Heart left ventricle (tissue), 16 donors: ENCODE data around the gene DUSP15. TPM values are rescaled to one million over a fixed set of nuclear protein-coding genes. Genes with fewer than 3 reads are reported as not detected.

Experiments used
- ATAC-seq, 4 donors: fragments of 200-7000 bp; cut with Tn5 transposase; one replicate each; pipeline ENCODE4 v1.9.1; 2020 to 2022; ENCODE audit warnings: moderate library complexity in 4 of 4, mild to moderate bottlenecking in 3 of 4, moderate number of reproducible peaks in 1 of 4
- DNase-seq, 5 donors: peaks; one replicate each; pipeline ENCODE4 v3.0.0-alpha.2; 2020
- H3K27ac ChIP-seq, 12 donors: fragments of 200-600 bp; sonication (generic) in 4 of 12; one replicate each; pipeline versions ENCODE4 v1.5.0 to v1.8.0; 2016 to 2022; ENCODE audit warnings: mild to moderate bottlenecking in 2 of 12
- H3K27me3 ChIP-seq, 9 donors: fragments of 200-600 bp; sonication (generic) in 2 of 9; one replicate each; pipeline versions ENCODE4 v1.5.1 to v1.8.0; 2016 to 2022; ENCODE audit warnings: mild to moderate bottlenecking in 3 of 9
- H3K36me3 ChIP-seq, 9 donors: fragments of 200-600 bp; sonication (generic) in 2 of 9; one replicate each; pipeline versions ENCODE4 v1.5.0 to v1.8.0; 2018 to 2022; ENCODE audit warnings: mild to moderate bottlenecking in 2 of 9
- H3K4me1 ChIP-seq, 12 donors: fragments of 200-600 bp; sonication (generic) in 4 of 12; one replicate each; pipeline versions ENCODE4 v1.5.0 to v1.8.0; 2016 to 2022; ENCODE audit warnings: mild to moderate bottlenecking in 3 of 12
- H3K4me3 ChIP-seq, 12 donors: fragments of 200-600 bp; sonication (generic) in 4 of 12; one replicate each; pipeline versions ENCODE4 v1.5.0 to v1.8.0; 2017 to 2022; ENCODE audit warnings: mild to moderate bottlenecking in 9 of 12, moderate library complexity in 4 of 12
- H3K9me3 ChIP-seq, 12 donors: fragments of 200-600 bp; sonication (generic) in 4 of 12; one replicate each; pipeline versions ENCODE4 v1.5.0 to v1.8.0; 2016 to 2022; ENCODE audit warnings: mild to moderate bottlenecking in 1 of 12
- POLR2A ChIP-seq, 2 donors: fragments of 450-650 bp; IDR thresholded peaks; one replicate each; pipeline ENCODE4 v1.6.1; 2017; ENCODE audit warnings: antibody characterized with exemption in 2 of 2, mild to moderate bottlenecking in 2 of 2, moderate library complexity in 2 of 2
- WGBS, 4 donors: extraction: QIAGEN DNeasy Blood & Tissue Kit in 2 of 4; methylation state at CpG; one replicate each; pipeline versions ENCODE4 v1.1.5 to v1.1.7; 2013 to 2018; 5-methylcytosine and 5-hydroxymethylcytosine counted together
- intact Hi-C, 10 donors: fragments of 100-400 bp; cut with DNase I; formaldehyde crosslinking; loops; one replicate each; pipeline versions ENCODE4 v1.11.1 to v1.14.2; 2022
- polyA plus RNA-seq, 2 donors: library from polyadenylated mRNA; stranded (reverse); fragments of 200-250 nt; gene quantifications; one replicate each; pipeline ENCODE4 v1.2.3, GENCODE V29; 2013
- total RNA-seq, 9 donors: library from RNA; depleted of rRNA in 2 of 9; stranded (reverse); fragments of >200 nt in 2 of 9; fragmentation: NEBNext Ultra II Directional in 3 of 9; extraction: Animal tissue kit (Norgen Biotek cat#: 25700) in 3 of 9; gene quantifications; one replicate each; pipeline versions ENCODE4 v1.1.0 to v1.2.4, GENCODE V29; 2016 to 2023
- TF ChIP-seq, protein P1 (sequence below), 12 donors: fragments of 200-600 bp; sonication (generic) in 4 of 12; IDR thresholded peaks; one replicate each; pipeline versions ENCODE4 v1.5.0 to v1.8.0; 2018 to 2022; ENCODE audit warnings: antibody characterized with exemption in 12 of 12, mild to moderate bottlenecking in 5 of 12
- donor health status: ischemic (EF 13 %, LVEDD 7.1; RV severe dilation, severe dysfunction).
- donor health status: healthy with polysubstance abuse.
- donor health status: DM: no; HTN: yes; CAD: no.
- donor health status: DM: no; HTN: no; CAD: no.
- donor health status: ischemic (EF 25% LVEDD 6.9; RV normal size, moderate dysfunction).
- donor health status: ischemic (EF 25% LVEDD 5.7; RV mildly dilated, moderate dysfunction).
- donor health status: healthy.
- donor health status: DM: yes; HTN: yes; CAD: no.
- donor health status: ischemic (EF 35%, LVEDD 5.7; RV mildly dilated, moderate dysfunction).
- donor health status: nonischemic (EF 11% LVEDD 7.7; RV severe dilation, severe dysfunction).
- donor health status: DM: yes; HTN: yes; CAD: no.
- donor health status: PGD.
- donor health status: ischemic (EF 29% LVEDD 5.4; RV normal size, mild dysfunction).
- donor health status: nonischemic (EF 23%, LVEDD 6.1; RV moderate dilation, normal function).

The DUSP15 gene
- total and polyA plus RNA-seq, 11 donors: 0.68 to 7.4 (median 3.0) TPM

DNA sequence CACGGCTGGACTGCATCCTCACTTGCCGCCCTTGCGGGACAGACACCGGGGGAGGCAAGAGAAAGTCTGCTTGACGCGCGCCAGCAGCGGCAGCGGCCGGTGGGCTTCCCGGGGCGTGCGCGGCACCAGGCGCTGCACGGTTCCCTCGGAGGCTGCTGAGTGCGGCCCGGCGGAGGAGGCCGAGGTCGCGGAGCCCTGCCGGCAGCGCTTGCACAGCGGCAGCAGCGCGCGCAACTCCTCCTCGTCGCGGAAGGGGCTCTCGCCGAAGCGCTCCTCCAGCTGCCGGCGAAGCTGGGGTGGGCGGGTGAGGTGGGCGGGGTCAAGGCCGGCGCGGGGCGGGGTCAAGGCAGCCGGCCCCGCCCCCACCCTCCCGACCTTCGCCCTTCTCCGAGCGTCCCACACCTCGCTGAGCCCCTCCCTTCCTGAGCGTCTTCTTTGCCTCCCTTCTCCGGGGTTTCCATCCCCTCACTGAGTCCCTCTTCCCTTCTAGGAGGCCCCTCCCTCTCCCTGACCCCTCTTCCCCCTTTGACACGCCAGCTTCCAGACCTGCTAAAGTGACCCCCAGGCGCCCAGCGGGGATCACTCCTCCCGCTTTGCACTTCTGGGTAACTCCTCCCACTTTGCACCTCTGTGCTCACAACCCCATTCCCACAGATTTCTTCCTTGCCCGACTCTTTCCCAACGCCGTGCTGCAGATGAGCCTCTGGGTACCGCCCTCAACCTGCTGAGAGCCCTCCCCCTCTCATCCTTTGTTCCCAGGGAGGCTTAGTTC lies 8.8 kb downstream of the DUSP15 start:
- peaks cover 4 to 22% (median 13%) of the 10 kb centered on the region in 12 donors for H3K4me1 ChIP-seq
- 6 to 25% (median 7%) methylated on average over 19 to 60 of the region's 60 CpGs for WGBS, 4 donors
- intact Hi-C loops: no loop called here
- H3K9me3 ChIP-seq: no peaks in the 10 kb centered on the region
- no peak for TF ChIP-seq POLR2A (IDR thresholded peaks at IDR 0.05)
- TF ChIP-seq, protein P1, sequence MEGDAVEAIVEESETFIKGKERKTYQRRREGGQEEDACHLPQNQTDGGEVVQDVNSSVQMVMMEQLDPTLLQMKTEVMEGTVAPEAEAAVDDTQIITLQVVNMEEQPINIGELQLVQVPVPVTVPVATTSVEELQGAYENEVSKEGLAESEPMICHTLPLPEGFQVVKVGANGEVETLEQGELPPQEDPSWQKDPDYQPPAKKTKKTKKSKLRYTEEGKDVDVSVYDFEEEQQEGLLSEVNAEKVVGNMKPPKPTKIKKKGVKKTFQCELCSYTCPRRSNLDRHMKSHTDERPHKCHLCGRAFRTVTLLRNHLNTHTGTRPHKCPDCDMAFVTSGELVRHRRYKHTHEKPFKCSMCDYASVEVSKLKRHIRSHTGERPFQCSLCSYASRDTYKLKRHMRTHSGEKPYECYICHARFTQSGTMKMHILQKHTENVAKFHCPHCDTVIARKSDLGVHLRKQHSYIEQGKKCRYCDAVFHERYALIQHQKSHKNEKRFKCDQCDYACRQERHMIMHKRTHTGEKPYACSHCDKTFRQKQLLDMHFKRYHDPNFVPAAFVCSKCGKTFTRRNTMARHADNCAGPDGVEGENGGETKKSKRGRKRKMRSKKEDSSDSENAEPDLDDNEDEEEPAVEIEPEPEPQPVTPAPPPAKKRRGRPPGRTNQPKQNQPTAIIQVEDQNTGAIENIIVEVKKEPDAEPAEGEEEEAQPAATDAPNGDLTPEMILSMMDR (IDR thresholded peaks at IDR 0.05): no peak
- peaks cover 0 to 34% (median 2%) of the 10 kb centered on the region in 9 donors for H3K27me3 ChIP-seq
- H3K4me3 ChIP-seq: peak overlapping the region; percentile 34 to 80 (median 56)
- ATAC-seq (peak in 3 of 4 donors; percentile 47 to 86 (median 74)), DNase-seq (peak; percentile 67 to 85 (median 73))
- peak overlapping the region in 1 of 12 donors; percentile 26 for H3K27ac ChIP-seq
- H3K36me3 ChIP-seq: no peaks in the 10 kb centered on the region

DNA sequence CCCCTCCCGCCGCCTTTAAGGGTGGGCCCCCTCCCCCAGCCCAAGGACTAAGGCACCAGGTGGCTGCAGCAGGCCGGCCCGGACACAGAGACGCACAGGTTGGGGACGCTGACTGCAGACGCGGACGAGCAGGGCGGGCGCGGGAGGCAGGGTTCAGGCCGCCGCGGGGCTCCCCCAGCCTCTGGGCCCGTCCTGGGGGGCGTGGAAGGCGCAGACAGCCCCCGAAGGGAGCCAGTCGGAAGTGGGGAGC lies 9.3 kb downstream of the DUSP15 start:
- WGBS, 4 donors: 0 to 1% (median 0%) methylated on average over 5 to 20 of the region's 20 CpGs
- DNase-seq (no peak), ATAC-seq (peak in 2 of 4 donors; percentile 27)
- peak overlapping the region in 1 of 12 donors; percentile 26 for H3K27ac ChIP-seq
- H3K4me1 ChIP-seq: peaks cover 4 to 22% (median 13%) of the 10 kb centered on the region in 12 donors
- H3K27me3 ChIP-seq: peaks cover 0 to 34% (median 2%) of the 10 kb centered on the region in 9 donors
- H3K9me3 ChIP-seq: no peaks in the 10 kb centered on the region
- TF ChIP-seq POLR2A (IDR thresholded peaks at IDR 0.05): no peak
- TF ChIP-seq, protein P1 (IDR thresholded peaks at IDR 0.05): no peak
- intact Hi-C loops: no loop called here
- no peaks in the 10 kb centered on the region for H3K36me3 ChIP-seq
- peak overlapping the region; percentile 34 to 80 (median 56) for H3K4me3 ChIP-seq

DNA sequence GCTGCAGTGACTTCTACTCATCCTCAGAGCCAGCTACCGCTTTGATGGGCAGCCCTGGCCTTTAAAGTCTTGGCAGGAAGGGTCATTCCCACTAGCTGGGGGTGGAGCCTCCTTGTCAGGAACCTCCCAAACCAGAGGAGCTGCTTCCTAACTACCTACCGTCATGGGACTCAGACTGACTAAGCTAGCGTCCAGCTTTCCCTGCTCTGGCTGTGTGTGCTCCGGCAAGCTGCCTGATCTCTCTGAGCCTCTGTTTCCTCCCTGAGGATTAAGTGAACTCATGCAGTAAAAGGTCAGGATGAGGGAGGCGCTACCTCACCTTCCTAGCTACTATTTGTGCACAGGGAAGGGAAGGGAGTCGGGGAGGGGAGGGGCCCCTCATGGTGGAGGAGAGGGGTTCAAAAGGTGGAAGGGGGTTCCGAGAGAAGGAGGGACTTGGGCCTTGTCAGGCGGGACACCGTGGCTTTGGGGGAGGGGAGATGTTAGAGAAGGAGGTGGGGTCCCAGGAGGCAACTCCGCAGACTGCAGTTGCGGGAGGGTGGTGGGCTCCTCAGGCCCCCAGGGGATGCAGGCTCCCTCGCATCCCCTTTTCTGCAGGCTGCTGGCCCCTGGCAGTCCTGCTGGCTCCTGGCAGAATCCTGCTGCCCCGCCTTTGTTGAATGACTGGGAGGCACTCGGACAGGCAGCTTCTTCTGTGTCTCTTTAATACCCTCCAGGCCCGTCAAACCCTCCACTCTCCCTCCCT lies 9.8 kb downstream of the DUSP15 start:
- peaks cover 0 to 34% (median 2%) of the 10 kb centered on the region in 9 donors for H3K27me3 ChIP-seq
- peak overlapping the region in 11 of 12 donors; percentile 34 to 80 (median 56) for H3K4me3 ChIP-seq
- intact Hi-C loops: no loop called here
- H3K27ac ChIP-seq: no peak overlapping the region
- peak in 3 of 4 donors; percentile 65 to 74 (median 73) for ATAC-seq
- DNase-seq: peak in 2 of 5 donors; percentile 40
- no peaks in the 10 kb centered on the region for H3K36me3 ChIP-seq
- H3K4me1 ChIP-seq: peaks cover 4 to 22% (median 13%) of the 10 kb centered on the region in 12 donors
- TF ChIP-seq POLR2A (IDR thresholded peaks at IDR 0.05): no peak
- WGBS, 4 donors: 7 to 9% (median 8%) methylated on average over 15 of the region's 15 CpGs
- H3K9me3 ChIP-seq: no peaks in the 10 kb centered on the region

DNA sequence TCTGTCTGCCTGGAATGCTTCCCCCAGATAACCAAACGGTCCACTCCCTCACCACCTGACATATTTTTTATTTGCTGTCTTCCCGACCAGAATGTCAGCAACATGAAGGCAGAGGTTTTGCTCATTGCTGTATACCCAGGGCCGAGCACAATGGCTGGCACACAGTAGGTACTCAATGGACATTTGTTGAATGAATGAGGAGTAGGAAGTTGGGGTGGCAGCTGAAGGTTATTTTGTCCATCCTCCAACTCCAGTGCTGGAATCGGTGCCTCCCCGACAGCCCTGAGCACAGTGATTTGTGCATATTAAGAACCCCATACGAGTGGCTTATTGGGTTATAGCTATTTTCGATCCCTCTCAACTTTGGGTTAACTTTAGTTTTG lies 10.3 kb downstream of the DUSP15 start:
- Histone ChIP-seq H3K9me3 (no peaks in the 10 kb centered on the region), H3K4me3 (no peak overlapping the region), H3K27ac (no peak overlapping the region), H3K36me3 (no peaks in the 10 kb centered on the region), H3K27me3 (peaks cover 0 to 34% (median 3%) of the 10 kb centered on the region in 9 donors), H3K4me1 (peaks cover 4 to 22% (median 13%) of the 10 kb centered on the region in 12 donors)
- 61 to 67% (median 65%) methylated on average over 7 of the region's 7 CpGs for WGBS, 4 donors
- intact Hi-C loops: loop anchor here in 3 of 10 donors (10.0 kb wide), 2 partner anchors 175 to 235 kb away; no protein-coding TSS in a partner anchor
- ATAC-seq (no peak), DNase-seq (no peak)
- TF ChIP-seq, protein P1 (IDR thresholded peaks at IDR 0.05): no peak
- TF ChIP-seq POLR2A (IDR thresholded peaks at IDR 0.05): no peak
